GM06990 (cell line): ENCODE measurements around the gene DBI.

Experiments
- DNase-seq: peaks from one replicate; pipeline ENCODE4 v3.0.0-alpha.2; 2011; ENCODE audit not compliant: insufficient read length; ENCODE audit errors: extremely low read depth
- H3K27me3 ChIP-seq: replicated peaks from 2 replicates; pipeline ENCODE4 v1.6.0; 2011; ENCODE audit warnings: low read length; ENCODE audit not compliant: control insufficient read depth, insufficient read depth
- H3K36me3 ChIP-seq: 2 replicates; pipeline ENCODE4 v1.5.1; 2011; ENCODE audit warnings: low read length; ENCODE audit not compliant: control insufficient read depth, insufficient read depth
- H3K4me3 ChIP-seq: replicated peaks from 2 replicates; pipeline ENCODE4 v1.5.1; 2011; ENCODE audit warnings: low read depth, mild to moderate bottlenecking, control low read depth, low read length
- CTCF ChIP-seq: IDR thresholded peaks from 2 replicates; pipeline ENCODE4 v1.5.1; 2011; ENCODE audit warnings: low read length, control low read depth, mild to moderate bottlenecking, inconsistent platforms; ENCODE audit not compliant: insufficient read depth, poor library complexity, severe bottlenecking

Gene DBI

GRCh38 chr2:119421304-119421703, 54.5 kb downstream of the DBI start:
- no peaks in the 10 kb centered on the region for H3K36me3 ChIP-seq
- DNase-seq: no peak
- no peaks in the 10 kb centered on the region; the same call in 1 of the 2 replicates for H3K27me3 ChIP-seq
- no peak overlapping the region for H3K4me3 ChIP-seq
- no peak for TF ChIP-seq CTCF

GRCh38 chr2:119421741-119422140, 55.0 kb downstream of the DBI start:
- no peak for TF ChIP-seq CTCF
- no peak overlapping the region for H3K4me3 ChIP-seq
- no peak for DNase-seq
- H3K27me3 ChIP-seq: no peaks in the 10 kb centered on the region; the same call in 1 of the 2 replicates
- no peaks in the 10 kb centered on the region for H3K36me3 ChIP-seq
